GM23338 (cell line): ENCODE data around the gene SLC36A1. TPM values are rescaled to one million over a fixed set of nuclear protein-coding genes. Genes with fewer than 3 reads are reported as not detected.

Experiments
- ATAC-seq: fragments of 200-7000 bp; cut with Tn5 transposase; 3 replicates; pipeline ENCODE4 v1.9.1; 2020
- DNase-seq: peaks from one replicate; pipeline ENCODE4 v3.0.0-alpha.2; 2015; ENCODE audit warnings: low spot score
- H2AFZ ChIP-seq: fragments of 200-600 bp; sonication (generic); 2 replicates; pipeline ENCODE4 v1.8.0; 2016; ENCODE audit warnings: antibody characterized with exemption, mild to moderate bottlenecking, moderate library complexity
- H3F3A ChIP-seq: fragments of 200-600 bp; sonication (generic); replicated peaks from 2 replicates; pipeline ENCODE4 v1.8.0; 2017; ENCODE audit warnings: antibody characterized with exemption, mixed run types, low read depth
- H3K27ac ChIP-seq: fragments of 200-600 bp; sonication (generic); 2 replicates; pipeline ENCODE4 v1.6.1; 2016; ENCODE audit warnings: low read depth
- H3K27me3 ChIP-seq: fragments of 200-600 bp; sonication (generic); 2 replicates; pipeline ENCODE4 v1.8.0; 2016; ENCODE audit warnings: mild to moderate bottlenecking, mixed run types, moderate library complexity; ENCODE audit not compliant: insufficient read depth
- H3K36me3 ChIP-seq: fragments of 200-600 bp; sonication (generic); 2 replicates; pipeline ENCODE4 v1.8.0; 2016; ENCODE audit warnings: mild to moderate bottlenecking; ENCODE audit not compliant: insufficient read depth
- H3K4me1 ChIP-seq: fragments of 200-600 bp; sonication (generic); 2 replicates; pipeline ENCODE4 v1.8.0; 2016; ENCODE audit warnings: mild to moderate bottlenecking, moderate library complexity; ENCODE audit not compliant: insufficient read depth
- H3K4me2 ChIP-seq: fragments of 200-600 bp; sonication (generic); 2 replicates; pipeline ENCODE4 v1.7.1; 2017; ENCODE audit warnings: mixed run types
- H3K4me3 ChIP-seq: fragments of 200-600 bp; sonication (generic); 2 replicates; pipeline ENCODE4 v1.6.1; 2016; ENCODE audit warnings: mixed run types
- H3K79me2 ChIP-seq: fragments of 200-600 bp; sonication (generic); replicated peaks from 2 replicates; pipeline ENCODE4 v1.8.0; 2017; ENCODE audit warnings: mild to moderate bottlenecking; ENCODE audit not compliant: insufficient read depth
- H3K9me2 ChIP-seq: fragments of 200-600 bp; sonication (generic); 2 replicates; pipeline ENCODE4 v1.8.0; 2017; ENCODE audit not compliant: insufficient read depth
- H4K20me1 ChIP-seq: fragments of 200-600 bp; sonication (generic); replicated peaks from 2 replicates; pipeline ENCODE4 v1.8.0; 2017; ENCODE audit warnings: mild to moderate bottlenecking; ENCODE audit not compliant: insufficient read depth
- H3K27ac Mint-ChIP-seq: 2 replicates; pipeline ENCODE4 v1.8.0; 2020; ENCODE audit warnings: inconsistent platforms, mild to moderate bottlenecking, moderate library complexity, mixed read lengths
- H3K27me3 Mint-ChIP-seq: 3 replicates; pipeline ENCODE4 v1.8.0; 2022; ENCODE audit warnings: low read depth, mild to moderate bottlenecking, moderate library complexity, mixed read lengths, inconsistent platforms; ENCODE audit not compliant: insufficient read depth, poor library complexity
- H3K36me3 Mint-ChIP-seq: 3 replicates; pipeline ENCODE4 v1.8.0; 2021; ENCODE audit warnings: low read depth, mild to moderate bottlenecking, inconsistent platforms, moderate library complexity, mixed read lengths
- H3K4me1 Mint-ChIP-seq: 3 replicates; pipeline ENCODE4 v1.8.0; 2020; ENCODE audit warnings: mild to moderate bottlenecking, inconsistent platforms, mixed read lengths
- H3K4me3 Mint-ChIP-seq: 3 replicates; pipeline ENCODE4 v1.8.0; 2021; ENCODE audit warnings: moderate library complexity, mild to moderate bottlenecking, inconsistent platforms, mixed read lengths
- H3K9me3 Mint-ChIP-seq: 3 replicates; pipeline ENCODE4 v1.8.0; 2020; ENCODE audit warnings: moderate library complexity, mild to moderate bottlenecking, inconsistent platforms, mixed read lengths
- CREB1 ChIP-seq: fragments of 250-450 bp; sonication (Bioruptor Pico); IDR thresholded peaks from 2 replicates; pipeline ENCODE4 v1.5.0; 2020; ENCODE audit warnings: low read depth, mild to moderate bottlenecking, moderate library complexity
- ETS1 ChIP-seq: IDR thresholded peaks from 2 replicates; pipeline ENCODE4 v1.6.1; 2016; ENCODE audit warnings: antibody characterized with exemption
- EZH2 ChIP-seq: fragments of 200-600 bp; sonication (generic); IDR thresholded peaks from one replicate; pipeline ENCODE4 v1.8.0; 2017; ENCODE audit warnings: antibody characterized with exemption, mild to moderate bottlenecking, low read depth; ENCODE audit not compliant: unreplicated experiment
- EZH2phosphoT487 ChIP-seq: fragments of 200-600 bp; sonication (generic); IDR thresholded peaks from one replicate; pipeline ENCODE4 v1.8.1; 2018; ENCODE audit warnings: antibody characterized with exemption; ENCODE audit not compliant: unreplicated experiment
- JUNB ChIP-seq: IDR thresholded peaks from one replicate; pipeline ENCODE4 v1.6.1; 2016; ENCODE audit warnings: antibody characterized with exemption; ENCODE audit not compliant: unreplicated experiment
- NANOG ChIP-seq: IDR thresholded peaks from 2 replicates; pipeline ENCODE4 v1.6.1; 2016; ENCODE audit warnings: antibody characterized with exemption, borderline replicate concordance
- POLR2AphosphoS5 ChIP-seq: IDR thresholded peaks from 2 replicates; pipeline ENCODE4 v1.6.1; 2016; ENCODE audit warnings: antibody characterized with exemption, low read depth
- REST ChIP-seq: IDR thresholded peaks from one replicate; pipeline ENCODE4 v1.6.1; 2018; ENCODE audit warnings: antibody characterized with exemption; ENCODE audit not compliant: unreplicated experiment
- STAT1 ChIP-seq: IDR thresholded peaks from one replicate; pipeline ENCODE4 v1.6.1; 2016; ENCODE audit warnings: antibody characterized with exemption; ENCODE audit not compliant: unreplicated experiment
- ZNF114 ChIP-seq: fragments of 250-450 bp; sonication (Bioruptor Pico); IDR thresholded peaks from 2 replicates; pipeline ENCODE4 v1.5.0; 2020; ENCODE audit warnings: mild to moderate bottlenecking, moderate library complexity
- ZNF331 ChIP-seq: fragments of 250-450 bp; sonication (Bioruptor Pico); IDR thresholded peaks from 2 replicates; pipeline ENCODE4 v1.5.0; 2020; ENCODE audit warnings: low read depth, mild to moderate bottlenecking, moderate library complexity
- ZNF462 ChIP-seq: fragments of 250-450 bp; sonication (Bioruptor Pico); IDR thresholded peaks from 2 replicates; pipeline ENCODE4 v1.5.0; 2020; ENCODE audit warnings: mild to moderate bottlenecking, moderate library complexity
- polyA plus RNA-seq: library from polyadenylated mRNA; unstranded; fragments of >200 nt; fragmentation: Nextera tagmentation; extraction: Ambion mirVana; gene quantifications from 2 replicates; pipeline ENCODE4 v1.2.1, GENCODE V29; 2016
- total RNA-seq: library from RNA; depleted of rRNA; stranded (reverse); fragments of >200 nt; shearing (Covaris generic); gene quantifications from 2 replicates; pipeline ENCODE4 v1.2.3, GENCODE V29; 2014

SLC36A1 gene
- total and polyA plus RNA-seq, 2 experiments from 2014 or later = 5.2 to 10.4 TPM

GRCh38 chr5:151408591-151409230, 38.7 kb upstream of the SLC36A1 start:
- ATAC-seq (no peak), DNase-seq (no peak)
- H3K79me2 ChIP-seq = no peaks in the 10 kb centered on the region
- no peaks in the 10 kb centered on the region for H3K9me2 ChIP-seq
- H3K27me3 Mint-ChIP-seq = no peaks in the 10 kb centered on the region
- no peak overlapping the region for H3K4me2 ChIP-seq
- no peak overlapping the region for H3K4me3 ChIP-seq
- peaks cover 2% of the 10 kb centered on the region; the same call in 1 of the 3 replicates for H3K9me3 Mint-ChIP-seq
- H3K36me3 Mint-ChIP-seq = no peaks in the 10 kb centered on the region; the same call in 2 of the 3 replicates
- H3K4me1 Mint-ChIP-seq = peaks cover 21% of the 10 kb centered on the region
- no peak for TF ChIP-seq ZNF331
- no peak overlapping the region for H3K27ac ChIP-seq
- H3F3A ChIP-seq = no peaks in the 10 kb centered on the region
- H3K36me3 ChIP-seq = no peaks in the 10 kb centered on the region
- H4K20me1 ChIP-seq = no peaks in the 10 kb centered on the region
- H2AFZ ChIP-seq = peak overlapping the region; percentile 19
- peaks cover 26% of the 10 kb centered on the region for H3K4me1 ChIP-seq
- no peaks in the 10 kb centered on the region for H3K27me3 ChIP-seq
- H3K27ac Mint-ChIP-seq = no peak overlapping the region
- H3K4me3 Mint-ChIP-seq = no peak overlapping the region

DNA sequence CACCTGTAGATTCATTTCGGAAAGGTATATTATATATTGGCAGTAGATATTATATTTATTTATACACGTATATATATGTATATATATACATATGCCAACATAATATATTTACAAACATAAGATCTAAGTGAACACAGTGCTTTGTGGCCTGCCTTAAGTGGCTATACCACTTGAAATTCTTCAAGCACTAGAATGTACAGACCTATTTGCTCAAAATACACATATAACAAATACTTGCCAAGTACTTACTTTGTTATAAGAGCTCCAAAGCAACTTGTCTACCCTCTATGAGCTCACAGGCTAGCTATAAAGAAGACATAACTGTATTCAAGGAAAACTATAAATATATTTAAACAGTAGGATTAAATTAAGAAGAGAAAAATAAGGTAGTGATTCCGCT, 33.6 kb upstream of the SLC36A1 start:
- Mint-ChIP-seq H3K9me3 (peaks cover 25% of the 10 kb centered on the region), H3K4me1 (peaks cover 5% of the 10 kb centered on the region; the same call in 2 of the 3 replicates), H3K27ac (no peak overlapping the region), H3K27me3 (peaks cover 3% of the 10 kb centered on the region), H3K36me3 (peaks cover 23% of the 10 kb centered on the region), H3K4me3 (no peak overlapping the region)
- no peak overlapping the region for H2AFZ ChIP-seq
- DNase-seq (no peak), ATAC-seq (no peak)
- peaks cover 11% of the 10 kb centered on the region; the same call in 1 of the 2 replicates for H3K36me3 ChIP-seq
- H3K4me2 ChIP-seq = no peak overlapping the region
- no peak overlapping the region for H3K4me3 ChIP-seq
- H3K4me1 ChIP-seq = peaks cover 9% of the 10 kb centered on the region
- no peaks in the 10 kb centered on the region for H3K27me3 ChIP-seq
- H3F3A ChIP-seq = no peaks in the 10 kb centered on the region
- no peaks in the 10 kb centered on the region for H3K9me2 ChIP-seq
- no peaks in the 10 kb centered on the region for H4K20me1 ChIP-seq
- H3K27ac ChIP-seq = no peak overlapping the region
- H3K79me2 ChIP-seq = no peaks in the 10 kb centered on the region
- TF ChIP-seq POLR2AphosphoS5 (no peak), STAT1 (no peak), NANOG (no peak), EZH2 (no peak), ETS1 (no peak), REST (no peak), ZNF114 (CRISPR knock-in tag) (no peak), ZNF462 (no peak), CREB1 (CRISPR knock-in tag) (no peak), EZH2phosphoT487 (no peak), JUNB (no peak)
